HG03135 (cell line): Measurements from ENCODE around the gene OR2T29.
"Not testable (repeated sequence)": the region's sequence is repeated elsewhere in the genome, so short reads cannot be mapped to it uniquely, and the experiment has no call there.

Experiments
- ATAC-seq: cut with Tn5 transposase; IDR thresholded peaks from one replicate; pipeline ENCODE4 v1.9.1; 2021; ENCODE audit warnings: mild to moderate bottlenecking, moderate library complexity; ENCODE audit not compliant: unreplicated experiment

OR2T29 gene

GRCh38 chr1:248562672-248563071 lies at the start of gene OR2T29:
OR2T29 (minus strand) TSS chr1:248562772; CDS start chr1:248559491, 3,281 bp downstream.
- not testable (repeated sequence) for ATAC-seq

- no peak for ATAC-seq
Observed at GRCh38 chr1:248611883-248612414, 49.4 kb upstream of the OR2T29 start.

- ATAC-seq = no peak
Observed at GRCh38 chr1:248610301-248610700, 47.7 kb upstream of the OR2T29 start.

GRCh38 chr1:248599396-248599795 lies 36.8 kb upstream of the OR2T29 start:
- no peak for ATAC-seq

GRCh38 chr1:248597589-248597988 lies 35.0 kb upstream of the OR2T29 start, which contains the start of gene OR2T10:
OR2T10 (minus strand) TSS chr1:248597700; CDS start chr1:248593768, 3,932 bp downstream.
- ATAC-seq = no peak

- ATAC-seq = no peak
Observed at GRCh38 chr1:248596615-248597014, 34.0 kb upstream of the OR2T29 start.

- no peak for ATAC-seq
Observed at GRCh38 chr1:248593226-248593625, 30.7 kb upstream of the OR2T29 start.

GRCh38 chr1:248592655-248593054 lies 30.1 kb upstream of the OR2T29 start:
- ATAC-seq = no peak

GRCh38 chr1:248590055-248590454 lies 27.5 kb upstream of the OR2T29 start:
- ATAC-seq = no peak

GRCh38 chr1:248589334-248589733 lies 26.8 kb upstream of the OR2T29 start:
- no peak for ATAC-seq

- no peak for ATAC-seq
Observed at GRCh38 chr1:248585266-248585665, 22.7 kb upstream of the OR2T29 start.

GRCh38 chr1:248576260-248576980 lies 13.8 kb upstream of the OR2T29 start:
- no peak for ATAC-seq

- not testable (repeated sequence) for ATAC-seq
Observed at GRCh38 chr1:248574657-248575056, 12.1 kb upstream of the OR2T29 start, which contains the start of gene OR2T34. OR2T34 (minus strand) TSS chr1:248574757; CDS start chr1:248574757, 0 bp downstream.

- ATAC-seq = not testable (repeated sequence)
Observed at GRCh38 chr1:248573856-248574255, 11.3 kb upstream of the OR2T29 start.

GRCh38 chr1:248572049-248572448 lies 9.5 kb upstream of the OR2T29 start:
- not testable (repeated sequence) for ATAC-seq

GRCh38 chr1:248570811-248571210 lies 8.2 kb upstream of the OR2T29 start:
- not testable (repeated sequence) for ATAC-seq

GRCh38 chr1:248569049-248569448 lies 6.5 kb upstream of the OR2T29 start:
- not testable (repeated sequence) for ATAC-seq

GRCh38 chr1:248565530-248566373 lies 3.2 kb upstream of the OR2T29 start:
- not testable (repeated sequence) for ATAC-seq

GRCh38 chr1:248551027-248551426 lies 11.5 kb downstream of the OR2T29 start:
- ATAC-seq = not testable (repeated sequence)

GRCh38 chr1:248547383-248547782 lies 15.2 kb downstream of the OR2T29 start:
- ATAC-seq = not testable (repeated sequence)

- not testable (repeated sequence) for ATAC-seq
Observed at GRCh38 chr1:248537449-248537848, 25.1 kb downstream of the OR2T29 start.
